Loucy (cell line): ENCODE data around the gene FAM53B.

Experiments used
- H2AFZ ChIP-seq: fragments of 200-600 bp; sonication (generic); 2 replicates; pipeline ENCODE4 v1.6.0; 2016; ENCODE audit warnings: antibody characterized with exemption, mild to moderate bottlenecking, low read length, moderate library complexity
- H3F3A ChIP-seq: fragments of 200-600 bp; 2 replicates; pipeline ENCODE4 v1.6.0; 2016; ENCODE audit warnings: antibody characterized with exemption, low read depth, mild to moderate bottlenecking
- H3K27me3 ChIP-seq: fragments of 200-600 bp; sonication (generic); 2 replicates; pipeline ENCODE4 v1.6.1; 2014; ENCODE audit warnings: low read length, mild to moderate bottlenecking; ENCODE audit not compliant: insufficient read depth, poor library complexity, severe bottlenecking
- H3K36me3 ChIP-seq: fragments of 200-600 bp; sonication (generic); 2 replicates; pipeline ENCODE4 v1.6.1; 2016; ENCODE audit warnings: low read length; ENCODE audit not compliant: insufficient read depth
- H3K4me1 ChIP-seq: fragments of 200-600 bp; sonication (generic); 2 replicates; pipeline ENCODE4 v1.5.1; 2014; ENCODE audit warnings: low read length, mild to moderate bottlenecking; ENCODE audit not compliant: insufficient read depth, poor library complexity, severe bottlenecking
- H3K4me2 ChIP-seq: fragments of 200-600 bp; sonication (generic); 2 replicates; pipeline ENCODE4 v1.6.0; 2014; ENCODE audit warnings: antibody characterized with exemption, low read length, low read depth, mild to moderate bottlenecking; ENCODE audit not compliant: poor library complexity, severe bottlenecking
- H3K4me3 ChIP-seq: fragments of 200-600 bp; sonication (generic); 2 replicates; pipeline ENCODE4 v1.5.1; 2014; ENCODE audit warnings: low read length, mild to moderate bottlenecking, mixed read lengths; ENCODE audit not compliant: poor library complexity, severe bottlenecking
- H3K79me2 ChIP-seq: fragments of 200-600 bp; sonication (generic); 2 replicates; pipeline ENCODE4 v1.6.1; 2014; ENCODE audit warnings: low read length; ENCODE audit not compliant: insufficient read depth
- H3K9ac ChIP-seq: fragments of 200-600 bp; sonication (generic); 2 replicates; pipeline ENCODE4 v1.6.0; 2014; ENCODE audit warnings: mild to moderate bottlenecking, low read depth, low read length, moderate library complexity; ENCODE audit not compliant: poor library complexity, severe bottlenecking
- H3K9me2 ChIP-seq: fragments of 200-600 bp; sonication (generic); replicated peaks from 2 replicates; pipeline ENCODE4 v1.6.1; 2016; ENCODE audit warnings: low read depth, low read length, mixed read lengths
- H3K9me3 ChIP-seq: fragments of 200-600 bp; sonication (generic); 2 replicates; pipeline ENCODE4 v1.6.1; 2014; ENCODE audit warnings: mild to moderate bottlenecking, antibody characterized with exemption, low read length, low read depth; ENCODE audit not compliant: insufficient read depth
- H4K20me1 ChIP-seq: fragments of 200-600 bp; sonication (generic); 2 replicates; pipeline ENCODE4 v1.6.0; 2014; ENCODE audit warnings: antibody characterized with exemption, low read length, mild to moderate bottlenecking; ENCODE audit not compliant: insufficient read depth, poor library complexity, severe bottlenecking
- CTCF ChIP-seq: fragments of 200-600 bp; sonication (generic); conservative IDR thresholded peaks from 2 replicates; pipeline ENCODE4 v1.5.1; 2014; ENCODE audit warnings: mild to moderate bottlenecking, antibody characterized with exemption, low read length
- EZH2phosphoT487 ChIP-seq: fragments of 200-600 bp; IDR thresholded peaks from 2 replicates; pipeline ENCODE4 v1.6.1; 2018; ENCODE audit warnings: antibody characterized with exemption, mild to moderate bottlenecking, moderate library complexity, borderline replicate concordance

FAM53B gene

GRCh38 chr10:124732931-124733570, 11.1 kb downstream of the FAM53B start:
- Histone ChIP-seq H3K79me2 (peaks cover 99% of the 10 kb centered on the region), H3K4me2 (no peak overlapping the region), H3K4me1 (peaks cover 37% of the 10 kb centered on the region), H3K36me3 (peaks cover 6% of the 10 kb centered on the region; the same call in 1 of the 2 replicates), H3K9me3 (no peaks in the 10 kb centered on the region), H3K9me2 (no peaks in the 10 kb centered on the region), H2AFZ (no peak overlapping the region), H4K20me1 (peaks cover 78% of the 10 kb centered on the region), H3F3A (no peaks in the 10 kb centered on the region), H3K4me3 (no peak overlapping the region), H3K27me3 (no peaks in the 10 kb centered on the region), H3K9ac (no peak overlapping the region)
- TF ChIP-seq EZH2phosphoT487, result no peak

GRCh38 chr10:124731551-124731950, 12.6 kb downstream of the FAM53B start:
- Histone ChIP-seq H3K9ac (no peak overlapping the region), H2AFZ (no peak overlapping the region), H3K9me3 (no peaks in the 10 kb centered on the region), H3K9me2 (no peaks in the 10 kb centered on the region), H4K20me1 (peaks cover 67% of the 10 kb centered on the region), H3F3A (no peaks in the 10 kb centered on the region), H3K36me3 (peaks cover 6% of the 10 kb centered on the region; the same call in 1 of the 2 replicates), H3K4me3 (no peak overlapping the region), H3K79me2 (peaks cover 96% of the 10 kb centered on the region), H3K27me3 (no peaks in the 10 kb centered on the region), H3K4me2 (no peak overlapping the region), H3K4me1 (peaks cover 28% of the 10 kb centered on the region)
- TF ChIP-seq CTCF, result no peak
- TF ChIP-seq EZH2phosphoT487, result no peak

- Histone ChIP-seq H3K9me3 (no peaks in the 10 kb centered on the region), H3K79me2 (peaks cover 96% of the 10 kb centered on the region), H3K36me3 (peaks cover 7% of the 10 kb centered on the region; the same call in 1 of the 2 replicates), H3K4me2 (no peak overlapping the region), H3K4me1 (peaks cover 28% of the 10 kb centered on the region), H3F3A (no peaks in the 10 kb centered on the region), H3K27me3 (no peaks in the 10 kb centered on the region), H3K4me3 (no peak overlapping the region), H3K9ac (no peak overlapping the region), H4K20me1 (peaks cover 60% of the 10 kb centered on the region), H2AFZ (no peak overlapping the region), H3K9me2 (no peaks in the 10 kb centered on the region)
- TF ChIP-seq CTCF, result no peak
- no peak for TF ChIP-seq EZH2phosphoT487
Measured at GRCh38 chr10:124730790-124731189, 13.4 kb downstream of the FAM53B start.
